ENCODE results near the gene SOX4.
"Not testable (repeated sequence)": the region's sequence is repeated elsewhere in the genome, so short reads cannot be mapped to it uniquely, and the experiment has no call there.

SOX4 gene

GRCh38 chr6:21593412-21593926, at the start of gene SOX4:
Gene SOX4 (plus strand): TSS chr6:21593751. CDS start chr6:21594535, 784 bp downstream.
- DNase-seq (ENCODE audit: low read depth), result peak; percentile 98
- H3K4me3 ChIP-seq (replicated peaks; ENCODE audit: low read depth, low read length), result peak within 1 kb of the TSS; percentile 92
- no peak for TF ChIP-seq CTCF (IDR thresholded peaks at IDR 0.05; ENCODE audit: low read length, missing control alignments)

- not testable (repeated sequence) for DNase-seq (ENCODE audit: low read depth); H3K4me3 ChIP-seq (replicated peaks; ENCODE audit: low read depth, low read length)
Observed at GRCh38 chr6:21552286-21552685, 41.3 kb upstream of the SOX4 start.

- H3K4me3 ChIP-seq (replicated peaks; ENCODE audit: low read depth, low read length), result no peak overlapping the region
- DNase-seq (ENCODE audit: low read depth), result no peak
- TF ChIP-seq CTCF (IDR thresholded peaks at IDR 0.05; ENCODE audit: low read length, missing control alignments), result no peak
Observed at GRCh38 chr6:21554286-21554685, 39.3 kb upstream of the SOX4 start.

- TF ChIP-seq CTCF (IDR thresholded peaks at IDR 0.05; ENCODE audit: low read length, missing control alignments), result no peak
- no peak overlapping the region for H3K4me3 ChIP-seq (replicated peaks; ENCODE audit: low read depth, low read length)
- DNase-seq (ENCODE audit: low read depth), result no peak
Observed at GRCh38 chr6:21555197-21555596, 38.4 kb upstream of the SOX4 start.

GRCh38 chr6:21556511-21556910, 37.0 kb upstream of the SOX4 start:
- DNase-seq (ENCODE audit: low read depth), result no peak
- TF ChIP-seq CTCF (IDR thresholded peaks at IDR 0.05; ENCODE audit: low read length, missing control alignments), result no peak
- no peak overlapping the region for H3K4me3 ChIP-seq (replicated peaks; ENCODE audit: low read depth, low read length)

GRCh38 chr6:21556968-21557721, 36.4 kb upstream of the SOX4 start:
- TF ChIP-seq CTCF (IDR thresholded peaks at IDR 0.05; ENCODE audit: low read length, missing control alignments), result no peak
- DNase-seq (ENCODE audit: low read depth), result no peak
- no peak overlapping the region for H3K4me3 ChIP-seq (replicated peaks; ENCODE audit: low read depth, low read length)

GRCh38 chr6:21559238-21559637, 34.3 kb upstream of the SOX4 start:
- no peak overlapping the region for H3K4me3 ChIP-seq (replicated peaks; ENCODE audit: low read depth, low read length)
- DNase-seq (ENCODE audit: low read depth), result no peak
- no peak for TF ChIP-seq CTCF (IDR thresholded peaks at IDR 0.05; ENCODE audit: low read length, missing control alignments)
